Measurements from ENCODE around the gene IGSF21.
A peak's percentile ranks its signal among the peaks of the same experiment; 100 is the strongest.

IGSF21 gene

GRCh38 chr1:18182398-18183160 is 75.0 kb downstream of the IGSF21 start:
- no peak for DNase-seq

- no peak for DNase-seq
Observed at GRCh38 chr1:18183533-18183932, 75.9 kb downstream of the IGSF21 start.

- DNase-seq: no peak
Observed at GRCh38 chr1:18187054-18187453, 79.5 kb downstream of the IGSF21 start.

GRCh38 chr1:18188820-18189517 is 81.4 kb downstream of the IGSF21 start:
- DNase-seq: no peak

- DNase-seq: no peak
Observed at GRCh38 chr1:18190598-18190997, 83.0 kb downstream of the IGSF21 start.

- DNase-seq: no peak
Observed at GRCh38 chr1:18191037-18191436, 83.4 kb downstream of the IGSF21 start.

- DNase-seq: no peak
Observed at GRCh38 chr1:18191481-18192155, 84.0 kb downstream of the IGSF21 start.

GRCh38 chr1:18192182-18192581 is 84.6 kb downstream of the IGSF21 start:
- DNase-seq: no peak

GRCh38 chr1:18192974-18193373 is 85.4 kb downstream of the IGSF21 start:
- DNase-seq: no peak

- no peak for DNase-seq
Observed at GRCh38 chr1:18197299-18197698, 89.7 kb downstream of the IGSF21 start.

GRCh38 chr1:18198260-18198659 is 90.7 kb downstream of the IGSF21 start:
- peak in 1 of 2 donors; percentile 28 for DNase-seq

GRCh38 chr1:18199462-18199861 is 91.9 kb downstream of the IGSF21 start:
- DNase-seq: no peak

- no peak for DNase-seq
Observed at GRCh38 chr1:18200136-18200717, 92.6 kb downstream of the IGSF21 start.

GRCh38 chr1:18200918-18201317 is 93.3 kb downstream of the IGSF21 start:
- DNase-seq: no peak

GRCh38 chr1:18201997-18202719 is 94.6 kb downstream of the IGSF21 start:
- DNase-seq: no peak

GRCh38 chr1:18203645-18204044 is 96.0 kb downstream of the IGSF21 start:
- no peak for DNase-seq

- DNase-seq: no peak
Observed at GRCh38 chr1:18204575-18204974, 97.0 kb downstream of the IGSF21 start.

- no peak for DNase-seq
Observed at GRCh38 chr1:18205319-18205718, 97.7 kb downstream of the IGSF21 start.

GRCh38 chr1:18211764-18212163 is 104.2 kb downstream of the IGSF21 start:
- DNase-seq: peak in 1 of 2 donors; percentile 28

- no peak for DNase-seq
Observed at GRCh38 chr1:18217398-18218043, 109.9 kb downstream of the IGSF21 start.

- DNase-seq: no peak
Observed at GRCh38 chr1:18229625-18230024, 122.0 kb downstream of the IGSF21 start.

GRCh38 chr1:18230321-18230720 is 122.7 kb downstream of the IGSF21 start:
- DNase-seq: no peak

All from hippocampal formation (tissue), 2 donors.